Measurements from ENCODE around the gene DUSP9. TPM values are rescaled to one million over a fixed set of nuclear protein-coding genes. Genes with fewer than 3 reads are reported as not detected.

DUSP9 gene
- total RNA-seq, 1 donor from 2014 or later: not detected

- Histone ChIP-seq H3K36me3 (no peaks in the 10 kb centered on the region), H3K9me3 (replicated peaks) (no peaks in the 10 kb centered on the region), H3K4me3 (no peak overlapping the region), H3K4me1 (peaks cover 19% of the 10 kb centered on the region), H3K27me3 (ENCODE audit: low read depth) (peaks cover 90% of the 10 kb centered on the region), H3K27ac (replicated peaks) (no peak overlapping the region)
- intact Hi-C loops (cut with micrococcal nuclease): no loop called here
- TF ChIP-seq CTCF (IDR thresholded peaks at IDR 0.05; ENCODE audit: borderline replicate concordance): no peak
- DNase-seq: no peak
Observed at GRCh38 chrX:153645151-153645550, 1.9 kb upstream of the DUSP9 start.

DNA sequence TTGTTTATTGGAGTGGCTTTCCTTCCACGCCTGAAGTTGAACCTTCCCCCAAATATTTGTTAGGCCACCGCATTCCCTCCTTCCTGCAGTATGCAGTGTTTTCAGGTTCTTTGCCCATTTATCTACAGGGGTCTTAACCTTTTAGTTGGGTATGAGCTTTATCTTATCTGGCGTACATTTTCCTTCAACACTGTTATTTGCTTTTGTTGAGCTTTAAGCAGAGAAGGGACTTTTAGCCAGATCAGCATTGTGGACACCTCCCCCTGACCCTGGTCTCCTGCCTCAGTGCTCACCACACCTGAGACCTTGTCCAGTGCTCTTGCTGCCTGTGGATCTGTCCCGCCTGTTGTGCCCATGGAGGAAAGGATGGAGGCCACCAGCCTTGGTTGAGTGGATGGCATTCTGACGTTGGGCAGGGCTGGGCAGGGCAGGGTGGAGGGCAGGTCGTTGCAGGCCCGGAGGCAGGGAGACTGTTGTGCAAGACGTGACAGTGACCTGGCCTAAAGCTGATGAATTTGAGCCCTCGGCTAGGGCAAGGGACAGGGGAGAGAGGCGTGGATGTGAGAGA lies 998 bp upstream of the DUSP9 start:
- no peaks in the 10 kb centered on the region for H3K9me3 ChIP-seq (replicated peaks)
- H3K4me3 ChIP-seq: no peak overlapping the region
- TF ChIP-seq CTCF (IDR thresholded peaks at IDR 0.05; ENCODE audit: borderline replicate concordance): no peak
- intact Hi-C loops (cut with micrococcal nuclease): no loop called here
- H3K27ac ChIP-seq (replicated peaks): no peak overlapping the region
- H3K4me1 ChIP-seq: peaks cover 19% of the 10 kb centered on the region
- H3K36me3 ChIP-seq: no peaks in the 10 kb centered on the region
- no peak for DNase-seq
- peaks cover 81% of the 10 kb centered on the region for H3K27me3 ChIP-seq (ENCODE audit: low read depth)

GRCh38 chrX:153647461-153648357 lies 706 bp downstream of the DUSP9 start:
- no peaks in the 10 kb centered on the region for H3K36me3 ChIP-seq
- peaks cover 8% of the 10 kb centered on the region for H3K4me1 ChIP-seq
- H3K4me3 ChIP-seq: peak overlapping the region; percentile 46
- no peaks in the 10 kb centered on the region for H3K9me3 ChIP-seq (replicated peaks)
- H3K27ac ChIP-seq (replicated peaks): no peak overlapping the region
- intact Hi-C loops (cut with micrococcal nuclease): no loop called here
- DNase-seq: no peak
- H3K27me3 ChIP-seq (ENCODE audit: low read depth): peaks cover 64% of the 10 kb centered on the region
- TF ChIP-seq CTCF (IDR thresholded peaks at IDR 0.05; ENCODE audit: borderline replicate concordance): no peak

GRCh38 chrX:153648358-153649177 lies 1.6 kb downstream of the DUSP9 start:
- H3K27ac ChIP-seq (replicated peaks): no peak overlapping the region
- H3K4me3 ChIP-seq: no peak overlapping the region
- peaks cover 3% of the 10 kb centered on the region for H3K4me1 ChIP-seq
- no peak for TF ChIP-seq CTCF (IDR thresholded peaks at IDR 0.05; ENCODE audit: borderline replicate concordance)
- DNase-seq: no peak
- peaks cover 56% of the 10 kb centered on the region for H3K27me3 ChIP-seq (ENCODE audit: low read depth)
- H3K36me3 ChIP-seq: no peaks in the 10 kb centered on the region
- intact Hi-C loops (cut with micrococcal nuclease): no loop called here
- no peaks in the 10 kb centered on the region for H3K9me3 ChIP-seq (replicated peaks)

GRCh38 chrX:153649178-153649914 lies 2.3 kb downstream of the DUSP9 start:
- Histone ChIP-seq H3K4me3 (no peak overlapping the region), H3K27ac (replicated peaks) (no peak overlapping the region), H3K36me3 (no peaks in the 10 kb centered on the region), H3K27me3 (ENCODE audit: low read depth) (peaks cover 51% of the 10 kb centered on the region), H3K4me1 (no peaks in the 10 kb centered on the region), H3K9me3 (replicated peaks) (no peaks in the 10 kb centered on the region)
- intact Hi-C loops (cut with micrococcal nuclease): no loop called here
- no peak for DNase-seq
- TF ChIP-seq CTCF (IDR thresholded peaks at IDR 0.05; ENCODE audit: borderline replicate concordance): peak; percentile 49
